GOT3 (cell line): Measurements from ENCODE around the gene ZFR.
"Not testable (repeated sequence)": the region's sequence is repeated elsewhere in the genome, so short reads cannot be mapped to it uniquely, and the experiment has no call there.

Source experiments
- DNase-seq: peaks from one replicate; lab custom pipeline; 2025; ENCODE audit warnings: mixed read lengths; lab: John Stamatoyannopoulos, UW

The ZFR gene

GRCh38 chr5:32452316-32452715 lies 7.8 kb upstream of the ZFR start:
- DNase-seq = not testable (repeated sequence)

GRCh38 chr5:32450952-32451351 lies 6.4 kb upstream of the ZFR start:
- DNase-seq = no peak

GRCh38 chr5:32449262-32449661 lies 4.7 kb upstream of the ZFR start:
- DNase-seq = no peak

- DNase-seq = no peak
Measured at GRCh38 chr5:32446630-32447029, 2.1 kb upstream of the ZFR start.

- no peak for DNase-seq
Measured at GRCh38 chr5:32445831-32446614, 1.5 kb upstream of the ZFR start.

GRCh38 chr5:32445287-32445758 lies 783 bp upstream of the ZFR start:
- no peak for DNase-seq

- DNase-seq = no peak
Measured at GRCh38 chr5:32443541-32444430, 754 bp downstream of the ZFR start.

- no peak for DNase-seq
Measured at GRCh38 chr5:32443145-32443540, 1.4 kb downstream of the ZFR start.

- no peak for DNase-seq
Measured at GRCh38 chr5:32439086-32439642, 5.4 kb downstream of the ZFR start.

- no peak for DNase-seq
Measured at GRCh38 chr5:32436553-32437242, 7.8 kb downstream of the ZFR start.

- DNase-seq = no peak
Measured at GRCh38 chr5:32435383-32435782, 9.2 kb downstream of the ZFR start.

GRCh38 chr5:32434221-32434620 lies 10.3 kb downstream of the ZFR start:
- DNase-seq = no peak

GRCh38 chr5:32432633-32433032 lies 11.9 kb downstream of the ZFR start:
- DNase-seq = no peak

- not testable (repeated sequence) for DNase-seq
Measured at GRCh38 chr5:32430825-32431224, 13.7 kb downstream of the ZFR start.

- no peak for DNase-seq
Measured at GRCh38 chr5:32428426-32428825, 16.1 kb downstream of the ZFR start.

- DNase-seq = no peak
Measured at GRCh38 chr5:32426440-32427151, 17.9 kb downstream of the ZFR start.

- no peak for DNase-seq
Measured at GRCh38 chr5:32422697-32423096, 21.8 kb downstream of the ZFR start.

GRCh38 chr5:32421075-32421474 lies 23.5 kb downstream of the ZFR start:
- no peak for DNase-seq

GRCh38 chr5:32420506-32420905 lies 24.0 kb downstream of the ZFR start:
- no peak for DNase-seq

GRCh38 chr5:32419791-32420190 lies 24.7 kb downstream of the ZFR start:
- no peak for DNase-seq

- DNase-seq = no peak
Measured at GRCh38 chr5:32413466-32414263, 30.9 kb downstream of the ZFR start.
